ENCODE measurements around the gene AGBL5. TPM values are rescaled to one million over a fixed set of nuclear protein-coding genes. Genes with fewer than 3 reads are reported as not detected.

Gene AGBL5, protein sequence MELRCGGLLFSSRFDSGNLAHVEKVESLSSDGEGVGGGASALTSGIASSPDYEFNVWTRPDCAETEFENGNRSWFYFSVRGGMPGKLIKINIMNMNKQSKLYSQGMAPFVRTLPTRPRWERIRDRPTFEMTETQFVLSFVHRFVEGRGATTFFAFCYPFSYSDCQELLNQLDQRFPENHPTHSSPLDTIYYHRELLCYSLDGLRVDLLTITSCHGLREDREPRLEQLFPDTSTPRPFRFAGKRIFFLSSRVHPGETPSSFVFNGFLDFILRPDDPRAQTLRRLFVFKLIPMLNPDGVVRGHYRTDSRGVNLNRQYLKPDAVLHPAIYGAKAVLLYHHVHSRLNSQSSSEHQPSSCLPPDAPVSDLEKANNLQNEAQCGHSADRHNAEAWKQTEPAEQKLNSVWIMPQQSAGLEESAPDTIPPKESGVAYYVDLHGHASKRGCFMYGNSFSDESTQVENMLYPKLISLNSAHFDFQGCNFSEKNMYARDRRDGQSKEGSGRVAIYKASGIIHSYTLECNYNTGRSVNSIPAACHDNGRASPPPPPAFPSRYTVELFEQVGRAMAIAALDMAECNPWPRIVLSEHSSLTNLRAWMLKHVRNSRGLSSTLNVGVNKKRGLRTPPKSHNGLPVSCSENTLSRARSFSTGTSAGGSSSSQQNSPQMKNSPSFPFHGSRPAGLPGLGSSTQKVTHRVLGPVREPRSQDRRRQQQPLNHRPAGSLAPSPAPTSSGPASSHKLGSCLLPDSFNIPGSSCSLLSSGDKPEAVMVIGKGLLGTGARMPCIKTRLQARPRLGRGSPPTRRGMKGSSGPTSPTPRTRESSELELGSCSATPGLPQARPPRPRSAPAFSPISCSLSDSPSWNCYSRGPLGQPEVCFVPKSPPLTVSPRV
- total RNA-seq, result 10.4 and 13.0 TPM in 2 replicates

GRCh38 chr2:27050996-27051901 is at the start of gene AGBL5:
TSS of gene AGBL5 (plus strand) at chr2:27051668. CDS start at chr2:27052959, 1,291 bp downstream.

GRCh38 chr2:27032495-27033252 is 18.8 kb upstream of the AGBL5 start, which contains the start of gene TMEM214:
TSS of gene TMEM214 (plus strand) at chr2:27032965. CDS start at chr2:27033016, 51 bp downstream.

GRCh38 chr2:27071277-27071989 is 20.0 kb downstream of the AGBL5 start, which contains the start of gene OST4:
TSS of gene OST4 (minus strand) at chr2:27071654.

GRCh38 chr2:27078267-27079194 is 27.1 kb downstream of the AGBL5 start, which contains the start of gene EMILIN1:
TSS of gene EMILIN1 (plus strand) at chr2:27078615. CDS start at chr2:27079066, 451 bp downstream.

DNA sequence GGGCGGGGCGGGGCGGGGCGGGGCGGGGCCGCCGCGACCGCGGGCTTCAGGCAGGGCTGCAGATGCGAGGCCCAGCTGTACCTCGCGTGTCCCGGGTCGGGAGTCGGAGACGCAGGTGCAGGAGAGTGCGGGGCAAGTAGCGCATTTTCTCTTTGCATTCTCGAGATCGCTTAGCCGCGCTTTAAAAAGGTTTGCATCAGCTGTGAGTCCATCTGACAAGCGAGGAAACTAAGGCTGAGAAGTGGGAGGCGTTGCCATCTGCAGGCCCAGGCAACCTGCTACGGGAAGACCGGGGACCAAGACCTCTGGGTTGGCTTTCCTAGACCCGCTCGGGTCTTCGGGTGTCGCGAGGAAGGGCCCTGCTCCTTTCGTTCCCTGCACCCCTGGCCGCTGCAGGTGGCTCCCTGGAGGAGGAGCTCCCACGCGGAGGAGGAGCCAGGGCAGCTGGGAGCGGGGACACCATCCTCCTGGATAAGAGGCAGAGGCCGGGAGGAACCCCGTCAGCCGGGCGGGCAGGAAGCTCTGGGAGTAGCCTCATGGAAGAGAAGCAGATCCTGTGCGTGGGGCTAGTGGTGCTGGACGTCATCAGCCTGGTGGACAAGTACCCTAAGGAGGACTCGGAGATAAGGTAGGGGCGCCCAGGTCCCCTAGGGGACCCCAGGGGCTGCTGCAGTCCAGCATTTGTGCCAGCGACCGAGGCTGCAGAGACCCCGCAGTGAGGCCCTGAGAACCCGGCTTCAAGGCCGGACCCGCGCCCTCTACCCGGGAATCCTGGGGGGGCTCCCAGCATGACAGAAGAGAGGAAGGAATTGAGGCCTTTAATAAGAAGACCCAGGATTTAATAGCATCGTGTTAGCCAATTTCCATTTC is 35.5 kb downstream of the AGBL5 start, which contains the start of gene KHK:
Gene KHK, plus strand, starts transcription at position 49 of the 870 bp plus-strand sequence. Its CDS starts 488 bp downstream, at position 537.

DNA sequence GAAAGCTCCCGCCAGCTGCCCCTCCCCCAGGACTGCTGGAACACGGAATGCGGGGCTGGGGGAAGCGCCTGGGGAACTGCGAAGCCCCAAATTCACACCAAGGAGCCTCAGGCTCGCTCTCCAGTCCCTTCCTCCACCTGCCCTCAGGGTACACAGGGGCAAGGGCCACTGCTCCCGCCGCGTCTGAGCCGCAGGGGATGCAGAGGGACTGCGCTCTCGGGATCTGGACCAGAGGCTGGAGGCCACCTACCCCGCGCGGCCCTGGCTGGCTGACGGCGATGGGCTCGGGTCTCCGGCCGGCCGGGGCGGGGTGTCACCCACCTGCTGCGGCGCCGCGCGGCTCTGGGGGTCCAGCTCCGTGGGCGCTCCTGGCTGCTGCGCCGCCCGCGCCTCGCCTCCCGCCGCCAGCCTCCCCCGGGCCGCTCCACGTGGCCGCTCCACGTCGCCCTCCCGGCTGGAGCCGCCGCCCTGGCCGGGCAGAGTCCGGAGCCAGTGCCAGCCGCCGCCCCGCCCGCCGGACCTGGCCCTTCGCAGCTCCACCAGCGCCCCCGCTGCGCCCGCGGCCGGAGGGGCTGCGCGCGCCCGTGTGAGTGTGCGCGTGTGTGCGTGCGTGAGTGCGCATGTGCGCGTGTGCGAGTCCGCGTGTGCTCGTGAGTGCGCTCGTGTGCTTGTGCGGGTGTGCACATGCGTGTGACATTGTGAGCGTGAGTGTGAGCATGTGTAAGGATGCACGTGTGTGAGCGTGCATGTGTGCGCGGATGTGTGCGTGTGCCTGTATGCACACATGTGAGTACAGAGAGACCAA is 67.3 kb downstream of the AGBL5 start, which contains the start of gene CGREF1:
Gene CGREF1, minus strand, starts transcription at position 604 of the 805 bp plus-strand sequence. CDS start 14,762 bp downstream, outside the sequence.

Other genes with a start within 250 kb of the AGBL5 start
- gene DPYSL5, start 203.5 kb upstream of the AGBL5 start, total RNA-seq, result not detected in 2 replicates
- 0.49 and 1.6 TPM in 2 replicates for gene MAPRE3, start 81.0 kb upstream of the AGBL5 start, total RNA-seq
- 14.1 and 33.0 TPM in 2 replicates for gene TMEM214, start 18.7 kb upstream of the AGBL5 start, total RNA-seq
- gene OST4, start 20.0 kb downstream of the AGBL5 start, total RNA-seq, result 391 and 400 TPM in 2 replicates
- 2.3 and 49.0 TPM in 2 replicates for gene EMILIN1, start 26.9 kb downstream of the AGBL5 start, total RNA-seq
- 2.8 and 4.5 TPM in 2 replicates for gene KHK, start 35.1 kb downstream of the AGBL5 start, total RNA-seq
- gene CGREF1, start 67.5 kb downstream of the AGBL5 start, total RNA-seq, result 0.65 and 2.3 TPM in 2 replicates
- 0.06 TPM in 1 of 2 replicates, not detected in the other for gene ABHD1, start 72.1 kb downstream of the AGBL5 start, total RNA-seq
- 23.2 and 61.4 TPM in 2 replicates for gene PREB, start 83.0 kb downstream of the AGBL5 start, total RNA-seq
- gene PRR30, start 87.7 kb downstream of the AGBL5 start, total RNA-seq, result not detected in 2 replicates
- not detected in 2 replicates for gene TCF23, start 97.3 kb downstream of the AGBL5 start, total RNA-seq
- gene ATRAID, start 160.4 kb downstream of the AGBL5 start, total RNA-seq, result 95.0 and 112 TPM in 2 replicates
- 10.7 and 57.2 TPM in 2 replicates for gene SLC5A6, start 160.6 kb downstream of the AGBL5 start, total RNA-seq
- 27.0 and 81.6 TPM in 2 replicates for gene CAD, start 165.7 kb downstream of the AGBL5 start, total RNA-seq
- 0.81 and 34.7 TPM in 2 replicates for gene SLC30A3, start 211.4 kb downstream of the AGBL5 start, total RNA-seq
- gene DNAJC5G, start 223.8 kb downstream of the AGBL5 start, total RNA-seq, result 0.16 and 4.4 TPM in 2 replicates
- 3.1 TPM in 1 of 2 replicates, not detected in the other for gene TRIM54, start 230.8 kb downstream of the AGBL5 start, total RNA-seq